NCI-H2107 (cell line): Measurements from ENCODE around the gene SLCO2A1.

Experiments used
- DNase-seq: peaks from one replicate; lab custom pipeline; 2025; lab: John Stamatoyannopoulos, UW

Gene SLCO2A1

DNA sequence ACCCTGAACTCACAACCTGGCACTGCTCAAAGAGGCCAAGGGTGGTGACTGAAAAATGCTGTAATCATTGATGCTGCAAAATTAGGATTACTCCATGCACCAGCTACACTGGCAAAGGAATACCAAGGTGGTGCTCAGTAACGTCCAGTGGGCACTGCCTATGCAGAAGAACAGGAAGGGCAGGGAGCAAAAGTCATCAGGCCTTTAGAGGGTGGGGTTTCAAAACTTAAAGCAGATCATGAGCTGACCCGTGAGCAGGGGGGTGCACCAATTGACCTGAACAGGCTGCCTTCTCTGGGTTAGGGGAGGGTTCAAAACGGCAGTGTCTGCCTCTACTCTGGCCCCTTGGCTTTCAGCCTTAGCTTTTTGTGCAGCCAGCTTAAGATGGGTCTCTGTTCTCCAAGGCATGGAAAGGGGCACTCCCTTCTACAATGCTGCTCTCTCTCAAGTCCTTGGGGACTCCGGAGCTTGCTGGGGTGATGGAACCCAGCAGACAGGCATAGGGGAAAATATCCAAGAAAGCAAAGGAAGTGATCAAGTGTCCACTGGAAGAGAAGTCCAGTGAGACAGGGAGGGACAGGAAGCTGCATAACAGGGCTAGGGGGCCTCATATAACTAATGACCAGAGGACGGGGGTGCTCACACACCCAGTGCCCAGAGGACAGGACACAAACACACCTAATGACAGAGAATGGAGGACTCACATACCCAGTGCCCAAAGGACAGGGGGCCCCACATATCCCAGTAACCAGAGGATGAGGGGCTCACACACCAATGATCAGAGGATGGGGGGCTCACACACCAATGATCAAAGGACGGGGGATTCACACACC is 145.5 kb downstream of the SLCO2A1 start:
- no peak for DNase-seq

GRCh38 chr3:133883641-133884040 is 146.1 kb downstream of the SLCO2A1 start:
- no peak for DNase-seq

- DNase-seq: no peak
Measured at GRCh38 chr3:133882986-133883586, 146.6 kb downstream of the SLCO2A1 start.

- no peak for DNase-seq
Measured at GRCh38 chr3:133881939-133882825, 147.5 kb downstream of the SLCO2A1 start.

DNA sequence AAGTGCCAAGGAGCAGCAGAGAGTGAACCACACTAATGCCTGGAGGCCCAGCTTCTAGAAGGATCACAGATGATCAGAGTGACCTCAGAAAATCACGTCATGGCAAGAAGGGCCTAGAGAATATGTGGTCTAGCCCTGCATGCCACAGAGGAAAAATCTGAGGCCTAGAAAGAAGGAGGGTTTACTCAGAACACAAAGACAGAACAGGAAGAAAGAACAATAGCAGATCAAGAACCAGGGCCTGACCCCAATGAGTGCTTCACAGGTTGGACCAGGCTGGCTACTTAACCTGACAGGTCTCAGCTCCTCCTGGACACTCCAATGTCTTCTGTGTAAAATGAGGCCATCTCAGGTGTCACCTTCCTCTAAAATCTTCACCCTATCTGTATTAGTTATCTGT is 148.2 kb downstream of the SLCO2A1 start:
- DNase-seq: no peak

DNA sequence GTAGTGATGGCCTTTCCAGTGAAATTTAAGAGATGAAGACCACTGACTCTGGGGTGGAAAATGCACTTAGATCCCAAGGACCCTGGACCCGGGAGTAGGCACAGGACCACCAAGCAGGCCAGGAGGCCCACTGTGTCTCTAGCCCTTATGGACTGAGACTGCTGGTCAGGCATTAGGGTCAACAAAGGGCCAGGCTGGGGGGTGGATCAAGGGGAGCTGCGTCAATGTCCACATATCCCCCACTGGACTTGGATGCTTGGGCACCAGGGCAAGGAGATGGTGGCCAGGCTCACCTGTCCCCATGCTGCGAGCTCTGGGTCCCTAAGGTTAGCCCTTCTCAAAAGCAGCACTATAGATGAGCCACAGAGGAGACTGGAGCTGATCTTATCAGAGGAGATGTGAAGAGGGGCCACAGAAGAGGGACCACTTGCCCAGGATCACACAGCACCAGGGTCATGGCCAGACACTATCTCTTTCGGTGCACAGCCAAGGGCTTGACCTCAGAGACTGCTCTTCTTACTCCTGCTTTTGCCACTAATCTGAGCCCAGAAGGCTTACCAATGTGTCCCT is 148.8 kb downstream of the SLCO2A1 start:
- no peak for DNase-seq

DNA sequence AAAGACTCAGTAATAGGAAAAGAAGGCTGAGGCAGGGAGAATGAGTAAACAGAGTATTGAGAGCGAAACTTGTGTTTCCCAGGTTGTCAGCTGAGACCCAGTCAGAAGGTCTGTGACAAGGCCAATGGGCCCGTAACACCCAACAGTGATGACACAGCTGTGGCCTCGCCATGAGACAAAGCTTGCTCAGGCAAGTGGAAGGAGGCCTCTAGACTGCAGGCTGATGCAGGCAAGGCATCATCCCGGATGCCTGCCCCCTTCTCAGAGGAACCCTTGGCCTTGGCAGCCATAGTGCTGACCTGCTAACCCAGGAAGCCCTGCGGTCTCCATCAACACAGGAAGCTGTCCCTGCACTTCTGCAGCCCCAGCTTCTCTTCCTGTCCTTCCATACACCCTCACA is 149.4 kb downstream of the SLCO2A1 start:
- no peak for DNase-seq

GRCh38 chr3:133878518-133878917 is 151.2 kb downstream of the SLCO2A1 start:
- no peak for DNase-seq
